Duodenal mucosa (tissue), 2 donors: ENCODE results near the gene CHMP6.

ENCODE experiments used
- H3K27ac ChIP-seq: one replicate; pipeline ENCODE4 v1.7.0; 2013; ENCODE audit warnings: low read depth, low read length
- H3K27me3 ChIP-seq, 2 donors: one replicate each; pipeline ENCODE4 v1.7.0; 2013; ENCODE audit warnings: low read length in 2 of 2, control low read depth in 1 of 2; ENCODE audit not compliant: insufficient read depth in 2 of 2, control insufficient read depth in 1 of 2
- H3K36me3 ChIP-seq, 2 donors: one replicate each; pipeline ENCODE4 v1.7.0; 2013; ENCODE audit warnings: low read length in 2 of 2, control low read depth in 1 of 2; ENCODE audit not compliant: insufficient read depth in 2 of 2, control insufficient read depth in 1 of 2
- H3K4me1 ChIP-seq, 2 donors: one replicate each; pipeline ENCODE4 v1.7.0; 2013; ENCODE audit warnings: low read length in 2 of 2, control low read depth in 1 of 2; ENCODE audit not compliant: insufficient read depth in 2 of 2, control insufficient read depth in 1 of 2
- H3K4me3 ChIP-seq, 2 donors: one replicate each; pipeline ENCODE4 v1.7.0; 2013; ENCODE audit warnings: low read length in 2 of 2, low read depth in 1 of 2
- H3K9ac ChIP-seq, 2 donors: one replicate each; pipeline ENCODE4 v1.7.0; 2013; ENCODE audit warnings: low read length in 2 of 2, low read depth in 1 of 2
- H3K9me3 ChIP-seq, 2 donors: one replicate each; pipeline ENCODE4 v1.7.0; 2013; ENCODE audit warnings: low read length in 2 of 2, control low read depth in 1 of 2; ENCODE audit not compliant: control insufficient read depth in 1 of 2

CHMP6 gene

GRCh38 chr17:80949451-80950421, 41.9 kb upstream of the CHMP6 start:
- Histone ChIP-seq H3K4me1 (no peaks in the 10 kb centered on the region), H3K9ac (no peak overlapping the region), H3K9me3 (no peaks in the 10 kb centered on the region), H3K27ac (no peak overlapping the region), H3K27me3 (no peaks in the 10 kb centered on the region), H3K4me3 (no peak overlapping the region), H3K36me3 (peaks cover 8 to 28% of the 10 kb centered on the region in 2 donors)

DNA sequence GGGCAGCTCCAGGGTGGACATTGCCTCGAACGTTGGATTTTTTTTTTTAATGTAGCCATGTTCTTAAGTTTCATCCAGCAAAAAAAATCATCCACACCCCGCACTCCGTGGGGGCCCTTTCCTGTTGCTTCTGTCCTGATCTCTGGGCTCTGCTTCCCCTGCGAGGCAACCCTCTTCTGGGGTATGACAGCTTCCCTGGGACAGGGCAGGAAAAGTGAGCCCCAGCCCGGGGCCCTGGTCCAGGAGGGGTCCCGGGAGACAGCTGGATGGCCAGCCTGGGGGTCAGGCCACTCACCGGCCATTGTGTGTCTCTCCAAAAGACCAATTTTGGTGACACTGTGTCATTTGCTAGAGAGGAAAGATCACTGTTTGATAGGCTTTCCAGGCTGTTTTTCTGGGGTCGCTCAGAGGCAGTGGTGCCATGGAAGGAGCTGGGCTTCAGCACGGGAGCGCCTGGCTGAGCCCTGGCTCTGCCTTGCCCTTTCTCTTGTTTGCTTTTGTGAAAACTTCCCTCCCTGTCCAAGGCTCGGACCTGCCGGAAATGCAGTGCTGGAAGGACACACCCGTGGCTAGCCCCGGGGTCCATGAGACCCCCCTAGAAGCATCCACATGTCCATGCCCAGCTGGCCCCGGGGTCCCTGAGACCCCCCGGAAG, 41.0 kb upstream of the CHMP6 start:
- H3K9me3 ChIP-seq = no peaks in the 10 kb centered on the region
- no peaks in the 10 kb centered on the region for H3K27me3 ChIP-seq
- no peak overlapping the region for H3K27ac ChIP-seq
- no peak overlapping the region for H3K4me3 ChIP-seq
- H3K36me3 ChIP-seq = peaks cover 8 to 27% of the 10 kb centered on the region in 2 donors
- H3K4me1 ChIP-seq = no peaks in the 10 kb centered on the region
- no peak overlapping the region for H3K9ac ChIP-seq

GRCh38 chr17:80951121-80952090, 40.2 kb upstream of the CHMP6 start:
- H3K36me3 ChIP-seq = peaks cover 5 to 20% of the 10 kb centered on the region in 2 donors
- no peak overlapping the region for H3K27ac ChIP-seq
- no peaks in the 10 kb centered on the region for H3K9me3 ChIP-seq
- H3K27me3 ChIP-seq = no peaks in the 10 kb centered on the region
- H3K9ac ChIP-seq = no peak overlapping the region
- no peaks in the 10 kb centered on the region for H3K4me1 ChIP-seq
- no peak overlapping the region for H3K4me3 ChIP-seq

GRCh38 chr17:80952291-80952690, 39.4 kb upstream of the CHMP6 start:
- Histone ChIP-seq H3K27me3 (no peaks in the 10 kb centered on the region), H3K4me1 (no peaks in the 10 kb centered on the region), H3K9ac (no peak overlapping the region), H3K36me3 (peaks cover 5 to 13% of the 10 kb centered on the region in 2 donors), H3K4me3 (no peak overlapping the region), H3K9me3 (no peaks in the 10 kb centered on the region), H3K27ac (no peak overlapping the region)

GRCh38 chr17:80953471-80954315, 37.9 kb upstream of the CHMP6 start:
- no peak overlapping the region for H3K9ac ChIP-seq
- no peak overlapping the region for H3K27ac ChIP-seq
- no peaks in the 10 kb centered on the region for H3K27me3 ChIP-seq
- no peaks in the 10 kb centered on the region for H3K4me1 ChIP-seq
- H3K36me3 ChIP-seq = peaks cover 5 to 6% of the 10 kb centered on the region in 2 donors
- no peak overlapping the region for H3K4me3 ChIP-seq
- H3K9me3 ChIP-seq = no peaks in the 10 kb centered on the region

- peaks cover 0 to 7% of the 10 kb centered on the region in 2 donors for H3K4me1 ChIP-seq
- H3K27me3 ChIP-seq = no peaks in the 10 kb centered on the region
- no peak overlapping the region for H3K9ac ChIP-seq
- H3K9me3 ChIP-seq = no peaks in the 10 kb centered on the region
- no peak overlapping the region for H3K27ac ChIP-seq
- no peak overlapping the region for H3K4me3 ChIP-seq
- peaks cover 1 to 5% of the 10 kb centered on the region in 2 donors for H3K36me3 ChIP-seq
These were observed 36.6 kb upstream of the CHMP6 start for GRCh38 chr17:80955078-80955477.

DNA sequence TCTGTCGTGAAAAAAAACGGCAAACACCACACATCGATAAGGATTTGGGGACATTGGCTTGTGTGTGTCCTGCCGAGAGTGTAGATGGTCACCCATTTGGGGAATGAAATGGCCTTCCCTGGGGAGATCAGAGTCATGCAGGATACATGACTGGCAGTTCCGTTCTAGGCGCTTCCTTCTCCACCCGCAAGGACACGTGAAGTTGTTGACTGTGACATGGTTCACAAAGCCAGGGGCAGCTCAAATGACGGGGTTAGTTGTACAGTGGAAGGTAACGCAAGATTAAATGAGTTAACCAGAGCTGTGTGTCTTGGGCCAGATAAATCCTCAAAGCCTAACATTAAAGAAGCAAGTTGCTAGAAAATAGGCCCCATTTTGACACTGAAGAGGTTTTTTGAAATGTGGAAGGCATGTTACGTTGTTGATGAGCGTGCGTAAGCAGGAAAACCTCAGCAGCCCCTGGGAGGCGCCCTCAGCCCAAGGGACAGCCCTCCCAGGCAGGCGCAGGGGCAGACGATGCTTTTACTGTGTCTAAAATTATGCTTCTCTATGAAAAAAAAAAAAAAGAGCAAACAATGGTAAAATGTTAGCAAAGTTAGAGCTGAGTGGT, 35.9 kb upstream of the CHMP6 start:
- Histone ChIP-seq H3K4me3 (no peak overlapping the region), H3K27ac (no peak overlapping the region), H3K4me1 (peaks cover 0 to 11% of the 10 kb centered on the region in 2 donors), H3K27me3 (no peaks in the 10 kb centered on the region), H3K9me3 (no peaks in the 10 kb centered on the region), H3K9ac (no peak overlapping the region), H3K36me3 (peaks cover 4 to 5% of the 10 kb centered on the region in 2 donors)

GRCh38 chr17:80956321-80957190, 35.1 kb upstream of the CHMP6 start:
- no peak overlapping the region for H3K9ac ChIP-seq
- peaks cover 4 to 5% of the 10 kb centered on the region in 2 donors for H3K36me3 ChIP-seq
- H3K27ac ChIP-seq = no peak overlapping the region
- H3K4me3 ChIP-seq = no peak overlapping the region
- H3K4me1 ChIP-seq = peaks cover 0 to 11% of the 10 kb centered on the region in 2 donors
- no peaks in the 10 kb centered on the region for H3K9me3 ChIP-seq
- no peaks in the 10 kb centered on the region for H3K27me3 ChIP-seq
